Astrocyte of the spinal cord (primary cell): ENCODE results near the gene TESMIN.

Experiments
- DNase-seq: peaks from one replicate; pipeline ENCODE4 v3.0.0; 2011; ENCODE audit warnings: low read depth, low spot score
- H3K4me3 ChIP-seq: 2 replicates; pipeline ENCODE4 v1.5.1; 2011; ENCODE audit warnings: low read depth, mild to moderate bottlenecking, low read length, moderate library complexity
- CTCF ChIP-seq: IDR thresholded peaks from 2 replicates; pipeline ENCODE4 v1.5.1; 2012; ENCODE audit warnings: low read depth, mild to moderate bottlenecking, low read length, inconsistent platforms
- in situ Hi-C: cut with HindIII; loops from 2 replicates; pipeline ENCODE4 v1.10.0; 2017; ENCODE audit warnings: low sequenced_read_pairs

TESMIN gene

DNA sequence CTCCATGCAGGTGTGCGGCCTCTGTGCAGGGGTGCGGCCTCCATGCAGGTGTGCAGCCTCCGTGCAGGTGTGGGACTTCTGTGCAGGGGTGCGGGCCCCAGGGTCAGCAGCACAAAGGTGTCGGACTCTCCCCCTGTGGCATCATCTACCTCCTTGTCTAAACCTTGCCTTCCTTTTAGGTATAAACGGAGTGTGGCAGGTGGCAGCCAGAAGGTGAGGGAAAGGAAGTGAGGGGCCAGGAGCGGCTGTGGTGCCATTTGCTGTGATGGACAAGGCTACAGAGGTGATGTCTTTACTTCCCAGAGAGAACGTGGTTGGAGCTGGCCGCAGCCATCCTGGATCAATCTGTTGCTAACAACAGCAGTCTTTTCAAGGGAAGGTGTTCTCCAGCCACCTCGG lies 57.8 kb downstream of the TESMIN start:
- no peak for TF ChIP-seq CTCF
- no peak overlapping the region for H3K4me3 ChIP-seq
- in situ Hi-C loops, result no loop called here
- no peak for DNase-seq

GRCh38 chr11:68692871-68693483 lies 58.3 kb downstream of the TESMIN start:
- TF ChIP-seq CTCF, result no peak
- in situ Hi-C loops, result no loop called here
- no peak for DNase-seq
- H3K4me3 ChIP-seq, result no peak overlapping the region

DNA sequence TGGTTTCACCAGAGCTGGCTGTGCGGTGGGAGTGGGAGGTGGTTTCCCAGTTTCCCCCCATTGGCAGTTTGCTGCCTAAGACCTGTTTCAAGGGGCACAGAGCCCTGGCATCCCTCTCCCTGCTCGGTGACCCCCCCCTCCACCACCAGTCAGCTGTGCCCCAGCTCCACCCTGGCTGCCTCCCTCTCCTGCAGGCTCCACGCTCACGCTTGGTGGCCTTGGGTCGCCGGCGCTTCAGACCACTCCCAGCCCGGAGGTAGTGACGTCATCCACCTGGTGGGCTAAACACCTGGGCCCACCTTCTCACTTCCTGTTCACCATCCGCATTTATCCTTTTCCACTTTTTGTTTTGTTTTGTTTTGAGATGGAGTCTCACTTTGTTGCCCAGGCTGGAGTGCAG lies 59.2 kb downstream of the TESMIN start:
- H3K4me3 ChIP-seq, result no peak overlapping the region
- no peak for TF ChIP-seq CTCF
- DNase-seq, result no peak
- in situ Hi-C loops, result no loop called here

DNA sequence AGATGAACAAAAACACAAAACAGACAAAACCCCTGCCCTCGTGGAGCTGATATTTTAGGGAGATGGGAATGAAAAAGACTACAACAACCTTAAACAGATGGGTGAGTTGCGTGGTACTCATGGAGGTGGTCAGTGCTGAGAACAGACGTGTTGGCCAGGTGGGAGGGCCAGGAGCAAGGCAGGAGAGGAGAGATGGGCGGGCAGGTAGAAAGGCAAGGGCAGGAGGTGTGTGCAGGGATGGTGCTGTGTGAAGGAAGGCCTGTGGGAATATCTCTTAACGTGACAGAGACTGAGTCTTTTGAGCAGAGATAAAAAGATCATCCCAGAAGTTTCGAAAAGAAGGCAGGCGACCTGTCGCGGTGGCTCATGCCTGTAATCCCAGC lies 59.9 kb downstream of the TESMIN start:
- H3K4me3 ChIP-seq, result no peak overlapping the region
- DNase-seq, result no peak
- in situ Hi-C loops, result no loop called here
- TF ChIP-seq CTCF, result no peak

DNA sequence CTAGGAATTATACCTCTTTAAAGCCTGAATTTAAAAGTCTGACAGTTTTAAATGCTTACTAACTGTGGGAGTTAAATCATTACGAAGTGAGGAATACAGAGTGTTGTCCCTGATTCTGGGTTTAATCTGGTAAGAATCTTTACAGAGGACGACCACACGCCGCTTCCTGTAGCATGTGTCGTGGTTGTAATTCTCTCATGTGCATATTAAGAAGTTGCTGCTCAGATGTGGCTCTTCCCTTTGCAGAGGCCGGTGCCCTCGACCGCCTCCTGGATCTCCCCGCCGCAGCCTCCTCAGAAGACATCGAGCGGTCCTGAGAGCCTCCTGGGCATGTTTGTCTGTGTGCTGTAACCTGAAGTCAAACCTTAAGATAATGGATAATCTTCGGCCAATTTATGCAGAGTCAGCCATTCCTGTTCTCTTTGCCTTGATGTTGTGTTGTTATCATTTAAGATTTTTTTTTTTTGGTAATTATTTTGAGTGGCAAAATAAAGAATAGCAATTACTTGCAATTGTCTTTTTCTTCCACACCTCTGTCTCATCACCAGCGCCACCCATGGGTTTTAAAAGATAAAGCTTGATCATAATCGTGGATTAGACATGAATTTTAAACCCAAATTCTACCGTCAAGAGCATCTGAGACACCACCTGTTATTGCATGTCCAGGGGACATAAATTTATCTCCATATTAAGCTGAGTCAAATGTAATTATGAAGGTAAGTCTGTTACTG lies 60.5 kb downstream of the TESMIN start:
- no peak for DNase-seq
- H3K4me3 ChIP-seq, result no peak overlapping the region
- no peak for TF ChIP-seq CTCF
- in situ Hi-C loops, result no loop called here

GRCh38 chr11:68689737-68690625 lies 61.3 kb downstream of the TESMIN start:
- H3K4me3 ChIP-seq, result no peak overlapping the region
- TF ChIP-seq CTCF, result no peak
- in situ Hi-C loops, result no loop called here
- no peak for DNase-seq
